Transverse colon (tissue), 4 donors: ENCODE results near the gene CBFA2T2. TPM values are rescaled to one million over a fixed set of nuclear protein-coding genes. Genes with fewer than 3 reads are reported as not detected.

Source experiments
- DNase-seq: peaks from one replicate; pipeline ENCODE4 v3.0.0-alpha.2; 2019
- H3K27ac ChIP-seq, 4 donors: fragments of 200-600 bp; sonication (generic); 2 replicates each; pipeline ENCODE4 v1.5.1; 2016 to 2018; ENCODE audit warnings: inconsistent platforms in 4 of 4
- H3K27me3 ChIP-seq: fragments of 200-600 bp; sonication (generic); 2 replicates; pipeline ENCODE4 v1.5.1; 2017; ENCODE audit warnings: inconsistent platforms
- H3K36me3 ChIP-seq, 4 donors: fragments of 200-600 bp; sonication (generic); 2 replicates each; pipeline ENCODE4 v1.5.1; 2017 to 2019; ENCODE audit warnings: inconsistent platforms in 4 of 4
- H3K4me1 ChIP-seq, 4 donors: fragments of 200-600 bp; sonication (generic); 2 replicates each; pipeline ENCODE4 v1.5.1; 2017 to 2020; ENCODE audit warnings: inconsistent platforms in 4 of 4
- H3K4me3 ChIP-seq, 4 donors: fragments of 200-600 bp; sonication (generic); 1 replicate in 1 of 4; 2 replicates in 3 of 4; pipeline versions ENCODE4 v1.5.1 to v1.6.1; 2017 to 2019; ENCODE audit warnings: inconsistent platforms in 4 of 4
- H3K9me3 ChIP-seq, 2 donors: fragments of 200-600 bp; sonication (generic); 2 replicates each; pipeline ENCODE4 v1.5.1; 2017 to 2019; ENCODE audit warnings: inconsistent platforms in 2 of 2
- CTCF ChIP-seq, 5 experiments: fragments of 200-600 bp in 3 of 5; fragments of 450-650 bp in 2 of 5; sonication (generic) in 3 of 5; IDR thresholded peaks; 1 replicate in 2 of 5; 2 replicates in 3 of 5; pipeline ENCODE4 v1.5.1; 2016 to 2017; ENCODE audit warnings: antibody characterized with exemption in 5 of 5, inconsistent platforms in 3 of 5, mild to moderate bottlenecking in 2 of 5, moderate library complexity in 1 of 5
- EP300 ChIP-seq: sonication (generic); formaldehyde crosslinking; IDR thresholded peaks from one replicate; pipeline ENCODE4 v1.6.1; 2017; ENCODE audit warnings: antibody characterized with exemption, low read depth
- POLR2A ChIP-seq: fragments of 450-650 bp; IDR thresholded peaks from one replicate; pipeline ENCODE4 v1.6.1; 2016; ENCODE audit warnings: antibody characterized with exemption, mild to moderate bottlenecking, moderate library complexity
- POLR2AphosphoS5 ChIP-seq, 3 donors: sonication (generic); formaldehyde crosslinking; IDR thresholded peaks; one replicate each; pipeline ENCODE4 v1.6.1; 2016; ENCODE audit warnings: antibody characterized with exemption in 3 of 3
- WGBS, 2 donors: methylation state at CpG; one replicate each; pipeline ENCODE4 v1.1.5; 2018; ENCODE audit warnings: low coverage in 1 of 2; 5-methylcytosine and 5-hydroxymethylcytosine counted together
- in situ Hi-C, 4 donors: fragments of 200-750 bp; cut with MboI; loops; one replicate each; pipeline versions ENCODE4 v1.15.0 to v1.15.1; 2017; ENCODE audit warnings: low sequenced_read_pairs in 3 of 4, low pct_ligation_motif_present in 1 of 4, low pct_unique_long_range_greater_than_20kb in 1 of 4
- intact Hi-C: fragments of 100-400 bp; cut with DNase I; formaldehyde crosslinking; loops from one replicate; pipeline ENCODE4 v1.15.1; 2023; ENCODE audit warnings: low total_unique reads
- total RNA-seq, 4 donors: library from RNA; depleted of rRNA; stranded (reverse); fragments of >200 nt; gene quantifications; one replicate each; pipeline ENCODE4 v1.1.0, GENCODE V29; 2016

Gene CBFA2T2
- total RNA-seq, 4 donors from 2014 or later = 35.8 to 62.3 (median 46.6) TPM

GRCh38 chr20:33515569-33516216 lies 25.8 kb downstream of the CBFA2T2 start:
- Histone ChIP-seq H3K9me3 (no peaks in the 10 kb centered on the region), H3K27me3 (no peaks in the 10 kb centered on the region), H3K4me1 (peaks cover 0 to 53% (median 16%) of the 10 kb centered on the region in 4 donors), H3K27ac (no peak overlapping the region), H3K4me3 (no peak overlapping the region), H3K36me3 (no peaks in the 10 kb centered on the region)
- intact Hi-C loops = no loop called here
- WGBS, 2 donors = 83 to 85% methylated on average over 11 of the region's 11 CpGs
- in situ Hi-C loops = no loop called here
- TF ChIP-seq POLR2AphosphoS5 (IDR thresholded peaks at IDR 0.05) (no peak), CTCF (IDR thresholded peaks at IDR 0.05) (peak in 2 of 5 experiments; percentile 23 to 26)
- no peak for DNase-seq

GRCh38 chr20:33516882-33517281 lies 27.0 kb downstream of the CBFA2T2 start:
- Histone ChIP-seq H3K36me3 (no peaks in the 10 kb centered on the region), H3K27me3 (no peaks in the 10 kb centered on the region), H3K4me3 (no peak overlapping the region), H3K27ac (no peak overlapping the region), H3K9me3 (no peaks in the 10 kb centered on the region), H3K4me1 (peaks cover 0 to 53% (median 15%) of the 10 kb centered on the region in 4 donors)
- TF ChIP-seq POLR2AphosphoS5 (IDR thresholded peaks at IDR 0.05) (no peak), EP300 (no peak), POLR2A (no peak), CTCF (IDR thresholded peaks at IDR 0.05) (no peak)
- intact Hi-C loops (no loop called here), in situ Hi-C loops (no loop called here)
- 23 to 33% methylated on average over 1 of the region's 1 CpG for WGBS, 2 donors
- no peak for DNase-seq

- TF ChIP-seq CTCF (IDR thresholded peaks at IDR 0.05) (no peak), POLR2AphosphoS5 (IDR thresholded peaks at IDR 0.05) (no peak), EP300 (no peak), POLR2A (no peak)
- H3K4me1 ChIP-seq = peaks cover 0 to 42% (median 9%) of the 10 kb centered on the region in 4 donors
- intact Hi-C loops (no loop called here), in situ Hi-C loops (no loop called here)
- H3K36me3 ChIP-seq = no peaks in the 10 kb centered on the region
- no peak overlapping the region for H3K27ac ChIP-seq
- no peaks in the 10 kb centered on the region for H3K9me3 ChIP-seq
- WGBS, 2 donors = 86 to 100% methylated on average over 1 to 5 of the region's 5 CpGs
- no peak for DNase-seq
- H3K4me3 ChIP-seq = no peak overlapping the region
- H3K27me3 ChIP-seq = no peaks in the 10 kb centered on the region
These were observed 28.2 kb downstream of the CBFA2T2 start for GRCh38 chr20:33518071-33518470.

GRCh38 chr20:33521461-33521860 lies 31.6 kb downstream of the CBFA2T2 start:
- Histone ChIP-seq H3K36me3 (no peaks in the 10 kb centered on the region), H3K9me3 (no peaks in the 10 kb centered on the region), H3K4me3 (no peak overlapping the region), H3K27ac (no peak overlapping the region), H3K4me1 (peaks cover 0 to 35% (median 5%) of the 10 kb centered on the region in 4 donors), H3K27me3 (no peaks in the 10 kb centered on the region)
- WGBS, 2 donors = 29 to 44% methylated on average over 1 of the region's 1 CpG
- no peak for TF ChIP-seq CTCF (IDR thresholded peaks at IDR 0.05)
- TF ChIP-seq POLR2AphosphoS5 (IDR thresholded peaks at IDR 0.05) = peak in 2 of 3 donors; percentile 45 to 76
- no peak for DNase-seq
- intact Hi-C loops = no loop called here
- in situ Hi-C loops = no loop called here
